SW 1271 (cell line): ENCODE results near the gene TMEM63B.
"Not testable (repeated sequence)": the region's sequence is repeated elsewhere in the genome, so short reads cannot be mapped to it uniquely, and the experiment has no call there.

ENCODE experiments used
- DNase-seq, 2 experiments: peaks; one replicate each; lab custom pipeline; 2025; lab: John Stamatoyannopoulos, UW

TMEM63B gene

GRCh38 chr6:44194326-44194725, 67.0 kb downstream of the TMEM63B start:
- DNase-seq, result no peak

GRCh38 chr6:44196351-44196750, 69.0 kb downstream of the TMEM63B start:
- DNase-seq, result not testable (repeated sequence)

- no peak for DNase-seq
Measured at GRCh38 chr6:44198684-44199083, 71.3 kb downstream of the TMEM63B start.

- no peak for DNase-seq
Measured at GRCh38 chr6:44199883-44200282, 72.5 kb downstream of the TMEM63B start.

GRCh38 chr6:44201200-44201599, 73.8 kb downstream of the TMEM63B start:
- DNase-seq, result no peak

GRCh38 chr6:44201638-44202303, 74.4 kb downstream of the TMEM63B start:
- DNase-seq, result no peak

GRCh38 chr6:44202332-44202971, 75.1 kb downstream of the TMEM63B start:
- DNase-seq, result no peak

GRCh38 chr6:44202972-44203750, 75.8 kb downstream of the TMEM63B start:
- DNase-seq, result no peak

- no peak for DNase-seq
Measured at GRCh38 chr6:44203955-44204354, 76.6 kb downstream of the TMEM63B start.
